HCT116 (cell line): ENCODE results near the gene KCNC1. TPM values are rescaled to one million over a fixed set of nuclear protein-coding genes. Genes with fewer than 3 reads are reported as not detected.

Experiments
- ATAC-seq: fragments of 200-7000 bp; cut with Tn5 transposase; 2 replicates; pipeline ENCODE4 v1.9.1; 2020; ENCODE audit warnings: mild to moderate bottlenecking, moderate library complexity
- BruUV-seq: library from RNA; stranded (reverse); fragments of 400-500 nt; replicated peaks from 2 replicates; lab custom pipeline; 2021; lab: Mats Ljungman, UMichigan
- CTCF ChIA-PET: fragments of 300-600 bp; sonication (Branson Sonifier 250); formaldehyde crosslinking; loops from one replicate; lab custom pipeline; 2021; ENCODE audit warnings: antibody characterized with exemption; lab: Charles Lee
- POLR2A ChIA-PET: fragments of 300-600, 350-600 bp; sonication (Branson Sonifier 250); formaldehyde crosslinking; loops from one replicate; lab custom pipeline; 2021; ENCODE audit warnings: antibody characterized with exemption; lab: Charles Lee
- RAD21 ChIA-PET, 2 experiments: fragments of 300-600 bp; sonication (Branson Sonifier 250); formaldehyde crosslinking; loops; one replicate each; lab custom pipeline; 2023; ENCODE audit warnings: low total read pairs in 2 of 2; ENCODE audit not compliant: uncharacterized antibody in 2 of 2, unreplicated experiment in 2 of 2, low non-redundant PET in 1 of 2; lab: Charles Lee
- DNase-seq: peaks from one replicate; pipeline ENCODE4 v3.0.0-alpha.2; 2010; ENCODE audit warnings: low read depth, low spot score
- H2AFZ ChIP-seq: fragments of 200-600 bp; shearing (Covaris generic), sonication (generic); 2 replicates; pipeline ENCODE4 v1.6.1; 2017; ENCODE audit warnings: low read depth, mixed run types, mixed read lengths, antibody characterized with exemption, low read length; ENCODE audit not compliant: poor library complexity, severe bottlenecking
- H3K27ac ChIP-seq: 2 replicates; pipeline ENCODE4 v1.5.1; 2012; ENCODE audit warnings: low read depth, low read length
- H3K27me3 ChIP-seq: fragments of 200-600 bp; sonication (generic); 2 replicates; pipeline ENCODE4 v1.6.1; 2016; ENCODE audit warnings: mixed run types, low read length, mixed read lengths; ENCODE audit not compliant: insufficient read depth
- H3K36me3 ChIP-seq, 2 experiments: fragments of 200-500 bp in 1 of 2; fragments of 200-600 bp in 1 of 2; sonication (Bioruptor generic) in 1 of 2; sonication (generic) in 1 of 2; 2 replicates each; pipeline versions ENCODE4 v1.5.1 to v1.6.1; 2014 to 2016; ENCODE audit warnings: low read length in 2 of 2, inconsistent platforms in 1 of 2, mixed read lengths in 1 of 2, mixed run types in 1 of 2; ENCODE audit not compliant: insufficient read depth in 2 of 2, control insufficient read depth in 1 of 2
- H3K4me1 ChIP-seq, 2 experiments: fragments of 200-600 bp in 1 of 2; sonication (generic) in 1 of 2; 2 replicates each; pipeline versions ENCODE4 v1.5.1 to v1.6.1; 2012 to 2017; ENCODE audit warnings: low read length in 2 of 2, inconsistent platforms in 1 of 2, mild to moderate bottlenecking in 1 of 2, mixed read lengths in 1 of 2, mixed run types in 1 of 2, moderate library complexity in 1 of 2; ENCODE audit not compliant: insufficient read depth in 2 of 2, control insufficient read depth in 1 of 2
- H3K4me2 ChIP-seq: fragments of 200-600 bp; sonication (generic); 2 replicates; pipeline ENCODE4 v1.6.1; 2017; ENCODE audit warnings: mixed run types, low read length, mixed read lengths
- H3K4me3 ChIP-seq, 2 experiments: fragments of 200-600 bp in 1 of 2; sonication (generic) in 1 of 2; replicated peaks in 1 of 2; 2 replicates each; pipeline ENCODE4 v1.5.1; 2011 to 2016; ENCODE audit warnings: low read length in 2 of 2, control low read depth in 1 of 2, low read depth in 1 of 2, mild to moderate bottlenecking in 1 of 2, mixed read lengths in 1 of 2, mixed run types in 1 of 2
- H3K79me2 ChIP-seq: fragments of 200-600 bp; sonication (generic); 2 replicates; pipeline ENCODE4 v1.6.1; 2017; ENCODE audit warnings: mild to moderate bottlenecking, mixed run types, low read length, moderate library complexity, mixed read lengths; ENCODE audit not compliant: insufficient read depth
- H3K9ac ChIP-seq: fragments of 200-600 bp; sonication (generic); 2 replicates; pipeline ENCODE4 v1.6.1; 2016; ENCODE audit warnings: low read length, mixed read lengths
- H3K9me2 ChIP-seq: fragments of 200-600 bp; sonication (generic), shearing (Covaris generic); 2 replicates; pipeline ENCODE4 v1.6.1; 2017; ENCODE audit warnings: mixed run types, mild to moderate bottlenecking, moderate library complexity; ENCODE audit not compliant: insufficient read depth
- H3K9me3 ChIP-seq, 2 experiments: fragments of 200-500 bp in 1 of 2; fragments of 200-600 bp in 1 of 2; sonication (Bioruptor generic) in 1 of 2; sonication (generic) in 1 of 2; 2 replicates each; pipeline ENCODE4 v1.6.1; 2014 to 2017; ENCODE audit warnings: low read length in 2 of 2, mixed read lengths in 2 of 2, inconsistent platforms in 1 of 2, low read depth in 1 of 2, mild to moderate bottlenecking in 1 of 2, mixed run types in 1 of 2, moderate library complexity in 1 of 2; ENCODE audit not compliant: control insufficient read depth in 1 of 2, insufficient read depth in 1 of 2
- H4K20me1 ChIP-seq: fragments of 200-600 bp; sonication (generic), shearing (Covaris generic); 2 replicates; pipeline ENCODE4 v1.6.1; 2017; ENCODE audit warnings: mixed run types, mild to moderate bottlenecking, moderate library complexity; ENCODE audit not compliant: insufficient read depth
- CTCF ChIP-seq, 3 experiments: fragments of 200-600 bp in 1 of 3; sonication (generic) in 1 of 3; IDR thresholded peaks in 2 of 3; conservative IDR thresholded peaks in 1 of 3; 2 replicates each; pipeline ENCODE4 v1.5.1; 2012 to 2017; ENCODE audit warnings: low read depth in 2 of 3, low read length in 2 of 3, antibody characterized with exemption in 1 of 3, borderline replicate concordance in 1 of 3, control low read depth in 1 of 3, mild to moderate bottlenecking in 1 of 3, mixed read lengths in 1 of 3, mixed run types in 1 of 3, moderate library complexity in 1 of 3; ENCODE audit not compliant: insufficient read depth in 1 of 3
- EZH2 ChIP-seq: fragments of 200-600 bp; sonication (generic); IDR thresholded peaks from 2 replicates; pipeline ENCODE4 v1.6.1; 2017; ENCODE audit warnings: antibody characterized with exemption, mixed run types
- EZH2phosphoT487 ChIP-seq: fragments of 200-600 bp; IDR thresholded peaks from 2 replicates; pipeline ENCODE4 v1.6.1; 2018; ENCODE audit warnings: antibody characterized with exemption, borderline replicate concordance
- FOSL1 ChIP-seq: IDR thresholded peaks from 2 replicates; pipeline ENCODE4 v1.6.1; 2012; ENCODE audit warnings: low read depth
- RAD21 ChIP-seq: IDR thresholded peaks from 2 replicates; pipeline ENCODE4 v1.6.1; 2012; ENCODE audit warnings: low read depth, mild to moderate bottlenecking
- YY1 ChIP-seq: IDR thresholded peaks from 2 replicates; pipeline ENCODE4 v1.6.1; 2011; ENCODE audit warnings: low read length, low read depth, moderate library complexity, mild to moderate bottlenecking; ENCODE audit not compliant: insufficient replicate concordance; ENCODE audit errors: extremely low read depth
- ZBTB33 ChIP-seq: IDR thresholded peaks from 2 replicates; pipeline ENCODE4 v1.6.1; 2011; ENCODE audit warnings: mild to moderate bottlenecking, low read length, moderate library complexity; ENCODE audit not compliant: insufficient replicate concordance; ENCODE audit errors: extremely low read depth
- ZNF274 ChIP-seq: fragments of 200-500 bp; sonication (Bioruptor generic); IDR thresholded peaks from 2 replicates; pipeline ENCODE4 v1.6.1; 2014; ENCODE audit warnings: mild to moderate bottlenecking, low read depth, low read length, inconsistent platforms
- intact Hi-C: fragments of 100-400 bp; cut with micrococcal nuclease; formaldehyde crosslinking; loops from 2 replicates; pipeline ENCODE4 v1.10.0; 2022
- total RNA-seq: library from RNA; stranded (reverse); gene quantifications from one replicate; pipeline ENCODE4 v1.2.1, GENCODE V29; 2021; ENCODE audit not compliant: unreplicated experiment
- TF ChIP-seq, protein P1 (sequence below): IDR thresholded peaks from 2 replicates; pipeline ENCODE4 v1.6.1; 2012

The KCNC1 gene
- total RNA-seq, 1 experiment from 2014 or later = 0.12 TPM

DNA sequence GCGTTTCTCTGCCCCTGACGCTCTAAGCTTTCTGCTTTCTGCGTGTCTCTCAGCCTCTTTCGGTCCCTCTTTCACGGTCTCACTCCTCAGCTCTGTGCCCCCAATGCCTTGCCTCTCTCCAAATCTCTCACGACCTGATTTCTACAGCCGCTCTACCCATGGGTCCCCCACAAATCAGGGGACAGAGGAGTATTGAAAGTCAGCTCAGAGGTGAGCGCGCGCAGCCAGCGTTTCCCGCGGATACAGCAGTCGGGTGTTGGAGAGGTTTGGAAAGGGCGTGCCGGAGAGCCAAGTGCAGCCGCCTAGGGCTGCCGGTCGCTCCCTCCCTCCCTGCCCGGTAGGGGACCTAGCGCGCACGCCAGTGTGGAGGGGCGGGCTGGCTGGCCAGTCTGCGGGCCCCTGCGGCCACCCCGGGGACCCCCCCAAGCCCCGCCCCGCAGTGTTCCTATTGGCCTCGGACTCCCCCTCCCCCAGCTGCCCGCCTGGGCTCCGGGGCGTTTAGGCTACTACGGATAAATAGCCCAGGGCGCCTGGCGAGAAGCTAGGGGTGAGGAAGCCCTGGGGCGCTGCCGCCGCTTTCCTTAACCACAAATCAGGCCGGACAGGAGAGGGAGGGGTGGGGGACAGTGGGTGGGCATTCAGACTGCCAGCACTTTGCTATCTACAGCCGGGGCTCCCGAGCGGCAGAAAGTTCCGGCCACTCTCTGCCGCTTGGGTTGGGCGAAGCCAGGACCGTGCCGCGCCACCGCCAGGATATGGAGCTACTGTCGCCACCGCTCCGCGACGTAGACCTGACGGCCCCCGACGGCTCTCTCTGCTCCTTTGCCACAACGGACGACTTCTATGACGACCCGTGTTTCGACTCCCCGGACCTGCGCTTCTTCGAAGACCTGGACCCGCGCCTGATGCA is 15.3 kb upstream of the KCNC1 start, which contains the start of gene MYOD1:
Gene MYOD1, plus strand, starts transcription at position 544 of the 910 bp plus-strand sequence. Its CDS starts 212 bp downstream, at position 756.
- H3K27me3 ChIP-seq = peaks cover 17% of the 10 kb centered on the region; the same call in 1 of the 2 replicates
- no peak within 1 kb of the TSS for H3K4me2 ChIP-seq
- no peak within 1 kb of the TSS for H2AFZ ChIP-seq
- ATAC-seq (no peak), DNase-seq (no peak)
- H3K36me3 ChIP-seq = no peaks in the 10 kb centered on the region
- ChIA-PET CTCF (interaction anchor here (1.1 kb wide), 1 partner anchor 11 kb away, joined by 4 read pairs; no protein-coding TSS in a partner anchor), POLR2A (no interaction called here), RAD21 (no interaction called here)
- H3K9me2 ChIP-seq = no peaks in the 10 kb centered on the region
- BruUV-seq = no TSS peak
- H3K4me1 ChIP-seq = peaks cover 2 to 10% of the 10 kb centered on the region in 2 experiments; a peak in 3 of 4 replicates
- no peaks in the 10 kb centered on the region for H3K79me2 ChIP-seq
- no peak within 1 kb of the TSS for H3K4me3 ChIP-seq
- intact Hi-C loops = no loop called here
- no peak within 1 kb of the TSS for H3K27ac ChIP-seq
- TF ChIP-seq ZBTB33 = no peak
- no peak for TF ChIP-seq FOSL1
- TF ChIP-seq YY1 = no peak
- TF ChIP-seq ZNF274 = no peak
- TF ChIP-seq, protein P1, sequence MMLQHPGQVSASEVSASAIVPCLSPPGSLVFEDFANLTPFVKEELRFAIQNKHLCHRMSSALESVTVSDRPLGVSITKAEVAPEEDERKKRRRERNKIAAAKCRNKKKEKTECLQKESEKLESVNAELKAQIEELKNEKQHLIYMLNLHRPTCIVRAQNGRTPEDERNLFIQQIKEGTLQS = no peak
- TF ChIP-seq EZH2phosphoT487 = no peak
- no peak for TF ChIP-seq EZH2
- TF ChIP-seq RAD21 = no peak
- TF ChIP-seq CTCF (IDR thresholded peaks at IDR 0.05 in 2 of 3, conservative IDR thresholded peaks at IDR 0.05 in 1 of 3; ENCODE audit: borderline replicate concordance in 1 of 3, insufficient read depth in 1 of 3, low read depth in 2 of 3, low read length in 2 of 3) = no peak
- TF ChIP-seq, all 23 proteins: peak for 0
- no peaks in the 10 kb centered on the region for H3K9me3 ChIP-seq
- H3K9ac ChIP-seq = no peak within 1 kb of the TSS
- H4K20me1 ChIP-seq = no peaks in the 10 kb centered on the region
